SW480 (cell line): ENCODE results near the gene HEXD.

Source experiments
- DNase-seq: peaks from one replicate; pipeline ENCODE4 v3.0.0-alpha.2; 2016; ENCODE audit warnings: low spot score

The HEXD gene

DNA sequence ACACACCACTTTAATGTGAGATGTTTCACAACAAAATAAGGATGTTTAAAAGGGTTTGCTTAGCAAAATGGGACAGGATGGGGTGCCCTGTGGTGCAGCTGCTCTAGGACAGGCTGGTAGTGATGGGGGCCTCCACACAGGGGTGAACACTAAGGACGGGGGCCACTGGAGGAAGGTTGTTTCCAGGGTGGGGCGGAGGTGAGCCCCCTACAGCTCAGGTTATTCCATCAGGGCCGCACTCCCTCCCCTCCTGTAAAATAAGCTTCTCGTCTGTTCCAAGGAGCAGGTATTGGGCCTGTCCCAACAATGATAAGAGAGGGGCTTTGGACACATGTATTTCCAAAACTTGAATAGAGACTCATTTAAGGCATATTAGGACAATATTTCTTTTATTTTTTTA lies 1.9 kb upstream of the HEXD start:
- no peak for DNase-seq

DNA sequence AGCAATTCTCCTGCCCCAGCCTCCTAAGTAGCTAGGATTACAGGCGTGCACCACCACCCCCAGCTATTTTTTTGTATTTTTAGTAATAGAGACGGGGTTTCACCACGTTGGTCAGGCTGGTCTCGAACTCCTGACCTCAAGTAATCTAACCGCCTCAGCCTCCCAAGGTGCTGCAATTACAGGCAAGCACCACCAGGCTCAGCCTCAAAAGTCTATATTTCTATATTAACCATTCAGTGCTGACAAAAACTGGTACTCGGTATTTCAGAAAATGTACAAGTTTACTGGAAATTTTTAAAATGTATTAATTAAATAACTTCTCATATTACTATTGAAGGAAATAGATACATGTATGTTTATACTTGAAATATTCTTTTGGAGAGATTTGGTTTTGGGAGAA lies 1.4 kb upstream of the HEXD start:
- no peak for DNase-seq

DNA sequence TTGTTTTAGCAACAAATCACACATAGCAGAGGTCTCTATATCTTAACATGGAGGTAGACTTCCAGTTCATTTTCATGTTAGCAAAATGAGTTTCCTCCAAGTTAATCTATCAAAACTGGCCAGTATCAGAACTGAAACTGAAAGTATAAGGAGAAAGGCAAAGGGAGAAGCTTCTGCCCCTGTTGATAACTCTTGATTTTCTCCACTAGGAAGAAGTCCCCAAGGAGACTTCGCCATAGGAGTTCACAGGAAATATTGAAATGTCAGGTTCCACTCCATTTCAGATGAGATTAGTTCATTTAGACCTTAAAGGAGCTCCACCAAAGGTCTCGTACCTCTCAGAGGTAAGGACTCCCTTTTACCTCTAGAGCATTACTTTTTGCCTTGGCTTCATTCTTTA lies 1.4 kb downstream of the HEXD start:
- DNase-seq = no peak

DNA sequence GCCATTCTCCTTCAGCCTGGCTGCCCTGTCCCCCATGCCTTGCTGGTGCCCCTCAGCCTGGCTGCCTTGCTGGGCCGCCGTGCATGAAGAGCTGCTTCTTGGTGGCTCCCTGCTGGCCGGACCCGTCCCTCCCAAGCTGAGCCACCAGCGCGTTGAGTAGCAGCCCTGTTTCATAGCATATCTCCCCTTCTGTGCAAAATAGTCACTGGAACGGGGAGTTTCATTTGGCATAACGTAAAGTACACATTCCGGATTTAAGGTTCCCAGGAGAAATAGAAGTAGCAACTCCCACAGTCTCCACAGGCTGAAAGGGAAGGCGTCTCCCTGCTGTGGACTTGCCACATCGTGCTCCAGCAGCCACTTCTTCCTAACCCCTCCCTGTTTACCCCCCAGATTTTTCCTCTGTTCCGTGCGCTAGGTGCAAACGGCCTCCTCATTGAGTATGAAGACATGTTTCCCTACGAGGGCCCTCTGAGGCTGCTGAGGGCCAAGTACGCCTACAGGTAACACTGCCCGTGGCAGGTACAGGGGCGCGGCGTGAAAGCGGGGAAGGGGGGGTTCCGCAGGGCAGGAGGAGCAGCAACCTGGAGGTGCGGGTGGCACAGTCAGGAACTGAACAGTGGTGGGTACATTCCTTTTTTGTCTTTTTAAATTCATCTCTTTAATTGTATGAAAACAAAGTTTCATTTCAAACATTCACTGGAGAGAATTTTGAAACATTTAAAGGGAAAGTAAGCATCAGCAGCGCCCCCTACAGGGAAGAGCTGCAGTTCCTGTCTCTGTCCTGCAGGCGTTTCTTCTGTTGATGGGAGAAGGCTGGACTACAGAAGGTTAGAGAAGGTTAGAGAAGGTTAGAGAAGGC lies 6.1 kb downstream of the HEXD start:
- peak; percentile 39 for DNase-seq

DNA sequence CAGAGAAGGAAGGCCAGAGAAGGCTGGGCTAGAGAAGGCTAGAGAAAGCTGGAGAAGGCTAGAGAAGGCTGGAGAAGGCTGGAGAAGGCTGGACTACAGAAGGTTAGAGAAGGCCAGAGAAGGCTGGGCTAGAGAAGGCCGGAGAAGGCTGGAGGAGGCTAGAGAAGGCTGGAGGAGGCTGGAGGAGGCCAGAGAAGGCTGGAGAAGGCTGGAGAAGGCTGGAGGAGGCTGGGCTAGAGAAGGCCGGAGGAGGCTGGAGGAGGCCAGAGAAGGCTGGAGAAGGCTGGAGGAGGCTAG lies 6.7 kb downstream of the HEXD start:
- DNase-seq = no peak

DNA sequence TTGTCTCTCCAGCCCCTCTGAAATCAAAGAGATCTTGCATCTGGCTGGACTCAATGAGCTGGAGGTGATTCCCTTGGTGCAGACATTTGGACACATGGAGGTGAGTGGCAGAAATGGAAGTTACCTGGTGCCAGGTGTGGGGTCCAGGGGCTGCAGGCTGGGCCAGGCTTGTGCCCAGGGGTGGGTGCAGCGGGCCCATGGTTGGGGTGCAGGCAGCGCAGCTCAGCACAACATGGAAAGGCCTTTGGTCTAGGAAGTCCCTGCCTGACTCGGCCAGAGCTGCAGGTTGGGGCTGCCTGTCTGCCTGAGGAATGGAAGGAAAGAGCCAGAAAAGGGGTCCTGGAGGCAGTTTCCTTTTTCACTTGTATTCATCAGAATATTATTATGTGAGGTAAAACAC lies 10.4 kb downstream of the HEXD start:
- DNase-seq = no peak

DNA sequence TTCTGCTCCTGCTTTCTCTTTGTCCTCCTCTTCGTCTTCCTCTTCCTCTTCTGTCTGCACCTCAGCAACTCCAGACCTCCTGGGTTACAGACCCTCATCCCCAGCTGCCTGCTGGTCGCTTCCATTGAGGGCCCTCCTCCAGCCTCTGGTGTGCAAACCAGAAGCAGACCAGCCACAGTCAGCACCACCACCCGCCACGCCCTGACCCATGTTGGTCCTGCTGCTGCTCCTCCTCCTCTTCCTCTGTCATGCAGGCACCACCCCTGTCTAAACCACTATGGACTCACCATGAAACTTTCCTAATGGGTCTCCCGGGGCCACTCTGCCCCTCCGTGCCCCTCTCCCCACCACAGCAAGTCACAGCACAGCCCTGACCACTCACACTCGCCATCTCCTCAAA lies 11.7 kb downstream of the HEXD start:
- DNase-seq = no peak

DNA sequence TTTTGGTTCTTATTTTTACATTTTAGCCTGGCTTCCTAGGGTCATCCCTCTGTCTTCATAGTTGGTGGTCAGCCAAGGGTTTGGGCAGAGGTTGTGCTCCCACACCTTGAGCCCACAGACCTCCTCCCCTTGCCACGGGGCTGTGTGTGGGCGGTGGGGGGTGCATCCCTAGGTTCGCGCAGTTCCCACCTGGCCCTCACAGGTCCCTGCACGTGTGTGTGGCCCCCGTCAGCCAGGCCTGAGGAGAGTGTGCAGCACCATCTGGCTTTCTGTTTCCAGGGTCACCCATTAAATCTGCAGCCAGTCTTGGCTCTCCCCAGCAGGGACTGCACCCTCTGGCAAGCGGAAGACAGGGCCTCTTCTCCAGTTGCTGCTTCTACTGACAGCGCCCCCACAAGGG lies 13.9 kb downstream of the HEXD start:
- DNase-seq = no peak

DNA sequence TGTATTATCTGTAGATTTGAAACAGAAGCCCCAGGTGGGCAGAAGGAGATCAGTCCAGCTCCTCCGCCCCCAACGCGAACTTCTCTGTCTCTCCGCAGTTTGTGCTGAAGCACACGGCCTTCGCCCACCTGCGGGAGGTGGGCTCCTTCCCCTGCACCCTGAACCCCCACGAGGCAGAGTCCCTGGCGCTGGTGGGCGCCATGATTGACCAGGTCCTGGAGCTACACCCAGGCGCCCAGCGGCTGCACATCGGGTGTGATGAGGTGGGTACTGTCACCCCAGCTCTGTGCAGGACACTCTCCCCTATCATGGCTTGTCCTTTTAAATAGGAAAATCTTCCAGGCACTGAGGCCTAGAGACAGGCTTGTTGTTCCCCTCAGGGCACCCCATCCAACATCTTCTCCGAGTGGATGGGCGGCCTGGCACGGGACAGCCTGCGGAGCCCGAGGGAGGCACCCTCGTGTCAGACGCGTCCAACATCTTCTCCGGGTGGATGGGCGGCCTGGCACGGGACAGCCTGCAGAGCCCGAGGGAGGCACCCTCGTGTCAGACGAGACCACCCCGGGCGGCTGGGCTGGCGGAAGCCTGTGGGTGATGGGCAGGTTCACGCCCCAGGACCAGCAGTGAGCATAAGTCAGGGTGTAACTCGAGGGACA lies 15.5 kb downstream of the HEXD start:
- no peak for DNase-seq

DNA sequence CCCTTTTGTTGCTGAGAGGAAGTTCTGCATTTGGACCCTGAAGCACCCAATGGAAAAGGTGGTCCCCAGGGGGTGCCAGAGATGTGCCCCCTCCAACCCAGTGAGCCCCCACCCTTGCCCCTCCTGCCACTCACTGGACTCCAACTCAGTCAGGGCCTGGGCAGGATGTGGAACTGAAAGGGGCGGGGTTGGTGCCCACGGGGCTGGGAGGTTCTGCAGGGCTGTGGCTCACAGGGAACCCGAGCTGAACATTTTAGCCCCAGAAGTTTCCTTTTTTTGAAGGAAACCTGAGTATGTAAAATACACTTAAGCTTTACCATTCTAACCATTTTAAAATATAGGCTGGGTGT lies 16.0 kb downstream of the HEXD start:
- DNase-seq = no peak

DNA sequence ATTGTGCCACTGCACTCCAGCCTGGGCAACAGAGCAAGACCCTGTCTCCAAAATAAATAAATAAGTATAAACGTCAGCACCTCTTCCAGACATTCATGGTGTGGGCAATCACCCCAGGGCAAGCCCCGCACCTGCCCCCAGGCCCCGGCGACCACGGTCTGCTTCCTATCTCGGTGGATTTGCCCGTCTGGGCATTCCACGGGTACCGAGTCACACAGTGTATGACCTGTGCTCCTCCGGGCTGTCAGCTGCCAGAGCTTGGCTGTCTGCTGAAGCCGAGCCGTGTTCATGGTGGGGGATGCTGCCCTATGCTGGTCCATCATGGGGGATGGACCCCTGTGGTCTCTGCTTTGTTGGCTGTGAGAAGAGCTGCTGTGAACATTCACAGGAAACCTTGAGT lies 17.0 kb downstream of the HEXD start:
- DNase-seq = no peak

DNA sequence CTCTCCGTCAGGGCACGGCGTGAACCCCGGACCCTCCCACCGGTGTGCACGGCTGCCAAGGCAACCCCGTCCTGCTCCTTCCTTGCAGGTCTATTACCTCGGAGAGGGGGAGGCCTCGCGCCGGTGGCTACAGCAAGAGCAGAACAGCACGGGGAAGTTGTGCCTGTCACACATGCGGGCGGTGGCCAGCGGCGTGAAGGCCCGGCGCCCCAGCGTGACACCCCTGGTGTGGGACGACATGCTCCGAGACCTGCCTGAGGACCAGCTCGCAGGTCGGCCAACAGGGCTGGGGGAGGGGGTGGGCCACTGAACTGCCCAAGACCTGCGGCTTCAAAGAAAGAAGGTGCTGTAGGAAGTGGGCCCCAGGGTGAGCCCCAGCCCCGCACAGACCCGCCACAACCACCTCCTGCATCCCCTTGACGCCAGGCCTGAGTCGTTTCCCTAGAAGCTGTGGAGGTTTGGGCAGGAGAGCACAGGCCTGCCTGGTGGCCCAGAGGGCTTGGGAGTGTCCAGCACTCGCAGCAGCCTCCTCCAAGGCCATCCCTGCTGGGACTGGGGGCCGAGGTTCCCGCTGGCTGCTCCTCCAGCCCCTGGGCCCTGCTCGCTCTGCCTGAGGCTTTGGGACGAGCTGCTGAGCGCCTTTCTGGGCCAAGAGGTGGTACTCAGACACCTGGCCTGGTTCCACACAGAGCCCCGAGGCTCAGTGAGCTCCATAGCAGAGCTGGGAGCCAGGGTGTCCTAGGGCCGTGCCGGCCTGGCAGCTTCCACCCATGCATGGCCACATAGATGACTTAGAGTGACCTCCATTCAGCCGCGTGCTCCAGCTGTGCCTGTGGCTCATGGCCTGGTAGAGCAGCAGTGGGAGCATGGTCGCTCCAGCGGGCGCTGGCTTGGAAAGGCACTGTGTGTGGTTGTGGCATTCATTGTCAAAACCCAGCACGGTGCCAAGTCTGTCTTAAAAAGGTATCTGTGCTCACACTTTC lies 17.7 kb downstream of the HEXD start:
- no peak for DNase-seq

DNA sequence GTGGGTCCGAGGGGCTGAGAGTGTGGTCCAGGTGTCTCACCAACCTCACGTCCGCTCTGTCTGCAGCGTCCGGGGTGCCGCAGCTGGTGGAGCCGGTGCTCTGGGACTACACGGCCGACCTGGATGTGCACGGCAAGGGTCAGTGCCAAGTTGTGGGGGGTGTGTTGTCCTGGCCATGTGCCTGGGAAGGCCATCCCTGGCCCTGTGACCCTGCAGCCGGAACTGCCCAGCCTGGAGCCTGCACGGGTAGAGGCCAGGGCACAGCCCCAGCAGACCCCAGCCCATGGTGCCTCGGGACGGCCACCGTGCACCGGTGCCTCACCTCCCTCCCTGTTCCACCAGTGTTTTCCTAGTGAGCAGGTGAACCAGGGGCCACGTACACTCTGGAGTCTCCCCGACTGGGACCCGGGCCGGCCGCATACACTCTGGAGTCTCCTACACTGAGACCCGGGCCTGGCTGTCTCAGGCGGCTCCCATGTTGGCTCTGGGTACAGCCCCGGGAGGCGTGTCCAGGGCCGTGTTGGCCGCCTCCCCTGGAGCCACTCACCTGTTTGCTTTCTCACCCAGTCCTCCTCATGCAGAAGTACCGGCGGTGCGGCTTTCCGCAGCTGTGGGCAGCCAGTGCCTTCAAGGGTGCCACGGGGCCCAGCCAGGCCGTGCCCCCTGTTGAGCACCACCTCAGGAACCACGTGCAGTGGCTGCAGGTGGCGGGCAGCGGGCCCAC lies 18.6 kb downstream of the HEXD start:
- no peak for DNase-seq

DNA sequence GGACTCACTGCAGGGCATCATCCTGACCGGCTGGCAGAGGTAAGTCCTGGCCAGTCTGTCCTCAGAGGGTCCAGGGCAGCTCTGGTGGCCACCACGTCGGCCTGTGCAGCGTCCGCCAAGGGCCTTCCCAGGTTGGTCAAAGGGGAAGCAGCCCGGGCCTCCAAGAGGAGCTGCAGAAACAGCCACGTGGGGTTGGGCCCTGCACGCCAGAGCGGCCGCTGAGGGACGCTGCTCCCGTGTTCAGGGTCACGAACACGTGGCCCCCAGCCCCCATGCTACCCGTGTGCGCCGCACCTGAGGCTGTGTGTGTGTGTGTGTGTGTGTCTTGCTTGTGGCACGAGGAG lies 19.1 kb downstream of the HEXD start:
- DNase-seq = no peak

DNA sequence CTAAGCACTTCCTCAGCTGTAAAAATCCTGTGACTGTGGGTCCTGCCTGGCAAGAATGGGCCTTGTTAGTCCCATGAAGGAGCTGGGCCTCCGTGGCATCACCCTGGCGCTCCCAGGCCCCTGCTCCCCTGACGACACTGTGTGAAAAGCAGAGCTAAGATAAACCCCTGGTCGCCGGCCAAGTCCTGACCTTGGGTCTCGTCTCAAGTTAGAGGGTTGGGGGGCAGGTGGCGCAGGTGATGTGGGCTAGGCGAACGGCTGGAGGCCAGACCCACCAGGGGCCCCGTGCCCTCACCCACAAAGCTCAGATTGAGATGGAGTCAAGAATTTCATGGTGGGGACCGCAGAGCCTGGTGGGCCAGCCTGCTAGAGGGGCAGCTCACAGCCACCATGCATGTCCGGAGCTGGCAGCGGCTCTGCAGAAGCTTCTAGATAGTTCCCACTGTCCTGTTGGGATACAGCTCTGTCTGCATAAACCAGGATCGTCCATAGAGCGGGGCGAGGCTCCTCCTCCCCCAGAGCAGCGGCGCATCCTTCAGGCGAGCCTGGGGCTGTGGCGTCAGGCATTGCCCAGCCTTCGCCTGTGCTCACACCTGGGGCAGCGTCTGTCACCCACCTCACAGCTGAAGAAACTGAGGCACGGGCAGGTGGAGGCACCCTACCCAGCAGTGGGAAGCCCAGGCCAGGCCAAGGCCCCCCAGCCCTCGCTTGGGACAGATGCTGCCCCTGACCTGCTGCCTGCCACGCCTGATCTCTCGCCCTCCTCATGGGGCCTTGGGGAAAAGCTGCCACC lies 20.4 kb downstream of the HEXD start:
- no peak for DNase-seq

DNA sequence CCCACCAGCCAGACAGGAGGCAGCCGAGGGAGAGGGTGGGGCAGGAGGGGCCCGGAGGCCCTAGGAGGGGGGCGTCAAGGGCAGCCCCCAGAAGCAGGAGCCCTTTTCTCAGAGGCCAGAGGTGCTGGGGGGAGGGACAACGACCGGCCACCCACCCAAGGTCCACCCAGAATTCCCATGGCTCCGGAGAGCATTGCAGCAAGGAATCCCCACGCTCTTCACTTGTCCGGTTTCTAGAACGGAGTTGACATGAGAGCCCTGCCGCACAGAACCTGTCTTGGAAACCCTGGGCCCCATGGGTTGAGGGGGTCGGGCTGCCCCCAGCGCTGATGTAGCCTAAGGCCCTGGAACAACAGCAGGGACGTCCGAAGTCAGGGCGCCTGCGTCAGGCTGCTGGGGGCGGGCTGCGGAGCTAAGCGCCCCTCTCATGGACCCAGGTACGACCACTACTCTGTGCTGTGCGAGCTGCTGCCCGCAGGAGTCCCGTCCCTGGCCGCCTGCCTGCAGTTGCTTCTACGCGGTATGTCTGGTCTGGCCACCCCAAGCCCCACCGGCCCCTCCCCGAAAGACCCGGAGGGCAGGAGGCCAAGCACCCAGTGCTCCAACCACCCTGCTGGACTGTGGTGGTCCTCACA lies 21.2 kb downstream of the HEXD start:
- DNase-seq = no peak

DNA sequence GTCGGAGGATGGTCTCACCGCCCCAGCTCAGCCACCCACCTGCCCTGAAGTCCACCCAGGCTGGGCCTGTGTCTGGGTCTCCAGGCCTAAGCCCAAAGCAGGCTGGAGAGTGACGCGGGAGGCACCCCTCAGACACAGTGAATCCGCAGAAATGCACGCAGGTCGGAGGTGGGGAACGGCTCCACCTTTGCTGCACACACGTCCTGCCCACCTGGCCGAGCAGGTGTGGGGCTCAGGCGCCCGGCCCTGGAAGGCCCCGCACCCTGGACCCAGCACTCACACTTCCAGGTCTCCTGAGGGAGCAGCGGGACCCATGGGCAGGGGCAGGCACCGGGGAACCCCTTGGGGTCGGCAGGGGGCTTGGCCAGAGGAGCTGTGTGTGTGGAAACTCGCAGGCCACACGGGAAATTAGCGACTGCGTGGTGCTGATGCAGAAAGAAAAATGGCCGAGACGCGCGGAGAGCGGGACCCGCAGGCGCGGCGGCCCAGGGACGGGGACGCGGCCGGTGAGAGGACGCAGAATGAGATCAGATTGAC lies 21.8 kb downstream of the HEXD start:
- no peak for DNase-seq

DNA sequence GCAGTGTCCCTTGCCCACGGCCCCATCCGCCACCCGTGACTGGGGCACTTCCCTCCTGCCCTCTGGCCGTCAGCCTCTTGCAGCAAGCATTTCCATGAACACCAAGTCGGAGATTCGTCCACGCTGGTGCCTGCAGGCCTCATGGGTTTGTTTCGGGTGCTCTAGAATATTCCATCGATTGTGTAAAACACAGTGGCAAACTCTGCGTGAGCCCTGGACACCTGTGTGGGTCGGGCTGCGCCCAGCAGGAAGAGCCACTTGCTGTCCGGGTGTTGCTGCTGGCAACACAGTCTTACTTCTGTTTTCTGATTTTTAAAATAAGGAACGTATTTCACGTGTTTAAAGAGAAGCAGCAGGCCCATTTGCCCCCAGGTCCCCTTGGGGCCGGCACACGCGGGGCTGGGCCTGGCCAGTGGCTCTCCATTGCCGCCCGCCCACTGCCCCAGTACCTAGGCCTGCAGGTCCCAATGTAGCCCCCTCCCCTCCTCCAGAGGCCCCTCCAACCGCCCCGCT lies 22.4 kb downstream of the HEXD start:
- no peak for DNase-seq

DNA sequence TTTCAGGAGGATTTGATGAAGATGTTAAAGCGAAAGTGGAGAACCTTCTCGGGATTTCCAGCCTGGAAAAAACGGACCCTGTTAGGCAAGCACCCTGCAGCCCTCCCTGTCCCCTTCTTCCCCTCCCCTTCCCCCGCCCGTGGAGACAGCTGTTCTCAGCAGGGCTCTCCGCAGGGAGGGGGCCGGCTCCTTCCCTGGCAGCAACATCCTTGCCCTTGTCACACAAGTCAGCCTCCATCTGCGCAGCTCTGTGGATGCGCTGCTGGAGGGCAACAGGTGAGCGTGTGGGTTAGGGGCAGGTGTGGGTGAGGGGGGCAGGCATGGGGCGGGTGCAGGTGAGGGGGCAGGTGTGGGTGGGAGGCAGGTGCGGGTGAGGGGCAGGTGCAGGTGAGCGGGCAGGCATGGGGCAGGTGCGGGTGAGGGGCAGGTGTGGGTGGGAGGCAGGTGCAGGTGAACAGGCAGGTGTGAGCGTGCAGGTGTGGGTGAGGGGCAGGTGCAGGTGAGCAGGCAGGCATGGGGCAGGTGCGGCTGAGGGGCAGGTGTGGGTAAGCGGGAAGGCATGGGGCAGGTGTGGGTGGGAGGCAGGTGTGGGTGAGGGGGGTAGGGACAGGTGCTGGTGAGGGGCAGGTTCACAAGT lies 23.0 kb downstream of the HEXD start:
- no peak for DNase-seq
